Tibial artery (tissue), 4 donors: ENCODE results near the gene TTC7B.
A peak's percentile ranks its signal among the peaks of the same experiment; 100 is the strongest.

Experiments
- DNase-seq, 2 donors: peaks; one replicate each; pipeline ENCODE4 v3.0.0-alpha.2; 2019
- H3K27ac ChIP-seq, 2 donors: fragments of 200-600 bp; sonication (generic) in 1 of 2; 1 replicate in 1 of 2; 2 replicates in 1 of 2; pipeline ENCODE4 v1.5.1; 2018 to 2019; ENCODE audit warnings: mild to moderate bottlenecking in 1 of 2
- H3K27me3 ChIP-seq, 2 donors: fragments of 200-600 bp; sonication (generic) in 1 of 2; one replicate each; pipeline versions ENCODE4 v1.5.1 to v1.6.0; 2016 to 2019
- H3K36me3 ChIP-seq, 3 donors: fragments of 200-600 bp; sonication (generic) in 2 of 3; one replicate each; pipeline ENCODE4 v1.5.1; 2016 to 2019; ENCODE audit warnings: mild to moderate bottlenecking in 2 of 3
- H3K4me1 ChIP-seq, 4 donors: fragments of 200-600 bp; sonication (generic) in 2 of 4; 1 replicate in 3 of 4; 2 replicates in 1 of 4; pipeline ENCODE4 v1.5.1; 2016 to 2019
- H3K4me3 ChIP-seq, 2 donors: fragments of 200-600 bp; sonication (generic) in 1 of 2; 1 replicate in 1 of 2; 2 replicates in 1 of 2; pipeline ENCODE4 v1.5.1; 2018 to 2019; ENCODE audit warnings: mild to moderate bottlenecking in 2 of 2
- H3K9me3 ChIP-seq, 3 donors: fragments of 200-600 bp; sonication (generic) in 1 of 3; one replicate each; pipeline ENCODE4 v1.5.1; 2016 to 2019
- CTCF ChIP-seq, 2 experiments: fragments of 200-600 bp in 1 of 2; fragments of 450-650 bp in 1 of 2; IDR thresholded peaks; one replicate each; pipeline ENCODE4 v1.5.1; 2017 to 2019; ENCODE audit warnings: antibody characterized with exemption in 2 of 2, mild to moderate bottlenecking in 1 of 2, moderate library complexity in 1 of 2
- intact Hi-C: fragments of 100-400 bp; cut with DNase I; formaldehyde crosslinking; loops from one replicate; pipeline ENCODE4 v1.15.0; 2023; ENCODE audit warnings: low total_unique reads

The TTC7B gene

DNA sequence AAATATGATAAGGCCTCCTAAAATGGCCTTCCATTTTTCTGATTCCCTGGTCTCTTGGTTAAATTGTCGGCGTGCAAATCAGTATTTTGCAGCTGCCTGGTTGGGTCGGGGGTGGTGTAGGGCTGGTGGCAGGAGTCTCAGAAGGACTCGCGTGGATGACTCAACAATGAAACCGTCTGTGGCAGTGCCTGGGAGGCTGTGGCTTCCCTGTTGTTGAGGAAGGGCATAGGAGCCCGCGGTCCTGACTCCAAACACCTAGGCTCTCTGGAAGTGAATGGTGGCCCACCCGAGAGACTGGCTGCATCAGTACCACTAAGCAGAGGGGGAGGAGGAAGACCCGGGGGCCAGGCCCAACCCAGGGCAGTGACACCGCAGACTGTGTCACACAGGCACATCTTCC, 207.9 kb downstream of the TTC7B start:
- no peak for TF ChIP-seq CTCF (IDR thresholded peaks at IDR 0.05)
- Histone ChIP-seq H3K27me3 (no peaks in the 10 kb centered on the region), H3K27ac (peak overlapping the region; percentile 64 to 65), H3K4me3 (no peak overlapping the region), H3K4me1 (peaks cover 0 to 18% (median 12%) of the 10 kb centered on the region in 4 donors), H3K9me3 (no peaks in the 10 kb centered on the region), H3K36me3 (no peaks in the 10 kb centered on the region)
- intact Hi-C loops: no loop called here
- no peak for DNase-seq

GRCh38 chr14:90607141-90607540, 209.1 kb downstream of the TTC7B start:
- Histone ChIP-seq H3K27me3 (no peaks in the 10 kb centered on the region), H3K4me3 (no peak overlapping the region), H3K9me3 (no peaks in the 10 kb centered on the region), H3K27ac (no peak overlapping the region), H3K36me3 (no peaks in the 10 kb centered on the region), H3K4me1 (peaks cover 0 to 18% (median 12%) of the 10 kb centered on the region in 4 donors)
- intact Hi-C loops: no loop called here
- no peak for DNase-seq
- no peak for TF ChIP-seq CTCF (IDR thresholded peaks at IDR 0.05)

- no peaks in the 10 kb centered on the region for H3K9me3 ChIP-seq
- TF ChIP-seq CTCF (IDR thresholded peaks at IDR 0.05): no peak
- intact Hi-C loops: no loop called here
- no peak overlapping the region for H3K4me3 ChIP-seq
- DNase-seq: no peak
- H3K27me3 ChIP-seq: no peaks in the 10 kb centered on the region
- no peak overlapping the region for H3K27ac ChIP-seq
- no peaks in the 10 kb centered on the region for H3K36me3 ChIP-seq
- peaks cover 0 to 18% (median 12%) of the 10 kb centered on the region in 4 donors for H3K4me1 ChIP-seq
These were observed 209.8 kb downstream of the TTC7B start for GRCh38 chr14:90606434-90606833.

- no peak overlapping the region for H3K27ac ChIP-seq
- no peaks in the 10 kb centered on the region for H3K27me3 ChIP-seq
- H3K4me1 ChIP-seq: peaks cover 0 to 18% (median 12%) of the 10 kb centered on the region in 4 donors
- intact Hi-C loops: no loop called here
- H3K4me3 ChIP-seq: no peak overlapping the region
- H3K36me3 ChIP-seq: no peaks in the 10 kb centered on the region
- no peak for DNase-seq
- TF ChIP-seq CTCF (IDR thresholded peaks at IDR 0.05): no peak
- no peaks in the 10 kb centered on the region for H3K9me3 ChIP-seq
These were observed 210.8 kb downstream of the TTC7B start for GRCh38 chr14:90605430-90605829.

DNA sequence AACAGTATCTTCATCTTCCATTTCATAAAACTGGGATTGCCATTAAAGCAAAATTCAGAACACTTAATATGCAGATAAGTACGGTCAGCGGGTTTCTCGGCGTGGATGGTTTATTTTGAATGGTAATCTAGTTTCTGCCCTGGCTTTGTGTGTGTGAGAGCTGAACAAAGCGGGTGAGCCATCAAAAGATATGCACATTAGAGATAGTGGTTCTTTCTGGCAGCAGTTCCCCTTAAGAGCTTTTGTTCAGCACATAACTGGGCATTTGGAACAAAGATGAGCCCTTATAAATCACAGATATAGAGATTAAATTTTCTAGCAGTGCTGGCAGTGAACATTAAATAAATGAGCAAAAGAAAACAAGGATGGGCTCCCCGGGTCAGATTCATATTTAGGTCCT, 211.9 kb downstream of the TTC7B start:
- Histone ChIP-seq H3K27ac (no peak overlapping the region), H3K9me3 (no peaks in the 10 kb centered on the region), H3K27me3 (no peaks in the 10 kb centered on the region), H3K36me3 (no peaks in the 10 kb centered on the region), H3K4me1 (peaks cover 0 to 21% (median 15%) of the 10 kb centered on the region in 4 donors), H3K4me3 (no peak overlapping the region)
- DNase-seq: no peak
- intact Hi-C loops: no loop called here
- TF ChIP-seq CTCF (IDR thresholded peaks at IDR 0.05): no peak

GRCh38 chr14:90603841-90604240, 212.4 kb downstream of the TTC7B start:
- H3K27me3 ChIP-seq: no peaks in the 10 kb centered on the region
- no peaks in the 10 kb centered on the region for H3K36me3 ChIP-seq
- peaks cover 0 to 20% (median 11%) of the 10 kb centered on the region in 4 donors for H3K4me1 ChIP-seq
- H3K4me3 ChIP-seq: no peak overlapping the region
- intact Hi-C loops: no loop called here
- DNase-seq: no peak
- no peak overlapping the region for H3K27ac ChIP-seq
- no peaks in the 10 kb centered on the region for H3K9me3 ChIP-seq
- TF ChIP-seq CTCF (IDR thresholded peaks at IDR 0.05): no peak
